Fibroblast of lung (primary cell): ENCODE results near the gene OR13A1.

Experiments used
- CTCF ChIP-seq, 2 donors: IDR thresholded peaks in 1 of 2; conservative IDR thresholded peaks in 1 of 2; 1 replicate in 1 of 2; 2 replicates in 1 of 2; pipeline ENCODE4 v1.5.1; 2011 to 2012; ENCODE audit warnings: low read length in 2 of 2, control low read depth in 1 of 2, inconsistent platforms in 1 of 2, low read depth in 1 of 2, mild to moderate bottlenecking in 1 of 2
- EZH2 ChIP-seq: IDR thresholded peaks from 2 replicates; pipeline ENCODE4 v1.5.1; 2012; ENCODE audit warnings: low read length, control low read depth, mild to moderate bottlenecking; ENCODE audit errors: missing control alignments

- TF ChIP-seq CTCF (conservative IDR thresholded peaks at IDR 0.05 in 1 of 2, IDR thresholded peaks at IDR 0.05 in 1 of 2; ENCODE audit: low read depth in 1 of 2, low read length in 2 of 2) = no peak
- no peak for TF ChIP-seq EZH2
These were observed 35.2 kb downstream of the OR13A1 start for GRCh38 chr10:45280113-45280760.
